GM19324 (cell line): ENCODE measurements around the gene ITSN2.
A peak's percentile ranks its signal among the peaks of the same experiment; 100 is the strongest.

Source experiments
- ATAC-seq: cut with Tn5 transposase; IDR thresholded peaks from one replicate; pipeline ENCODE4 v1.9.1; 2021; ENCODE audit warnings: mild to moderate bottlenecking, moderate library complexity; ENCODE audit not compliant: unreplicated experiment, low FRiP score

ITSN2 gene

GRCh38 chr2:24190503-24190902 lies 169.8 kb downstream of the ITSN2 start:
- ATAC-seq, result no peak

GRCh38 chr2:24189551-24189950 lies 170.8 kb downstream of the ITSN2 start:
- ATAC-seq, result no peak

GRCh38 chr2:24183366-24184069 lies 176.8 kb downstream of the ITSN2 start:
- no peak for ATAC-seq

- ATAC-seq, result no peak
Observed at GRCh38 chr2:24182507-24182906, 177.8 kb downstream of the ITSN2 start.

- no peak for ATAC-seq
Observed at GRCh38 chr2:24181849-24182248, 178.5 kb downstream of the ITSN2 start.

GRCh38 chr2:24179683-24180082 lies 180.7 kb downstream of the ITSN2 start:
- no peak for ATAC-seq

- no peak for ATAC-seq
Observed at GRCh38 chr2:24176326-24176725, 184.0 kb downstream of the ITSN2 start.

- no peak for ATAC-seq
Observed at GRCh38 chr2:24175631-24176187, 184.6 kb downstream of the ITSN2 start.

GRCh38 chr2:24174851-24175277 lies 185.5 kb downstream of the ITSN2 start, which contains the start of gene FAM228A:
Gene FAM228A, plus strand, starts transcription at chr2:24175053. Its CDS starts 428 bp downstream, at chr2:24175481.
- ATAC-seq, result no peak

- ATAC-seq, result no peak
Observed at GRCh38 chr2:24169023-24169422, 191.3 kb downstream of the ITSN2 start.

GRCh38 chr2:24164416-24164973 lies 195.8 kb downstream of the ITSN2 start:
- peak; percentile 74 for ATAC-seq

- ATAC-seq, result no peak
Observed at GRCh38 chr2:24163601-24164000, 196.7 kb downstream of the ITSN2 start.

- no peak for ATAC-seq
Observed at GRCh38 chr2:24163186-24163585, 197.2 kb downstream of the ITSN2 start.

GRCh38 chr2:24162494-24162893 lies 197.8 kb downstream of the ITSN2 start:
- ATAC-seq, result no peak

GRCh38 chr2:24160761-24161160 lies 199.6 kb downstream of the ITSN2 start:
- ATAC-seq, result no peak

GRCh38 chr2:24159708-24160107 lies 200.6 kb downstream of the ITSN2 start:
- no peak for ATAC-seq

GRCh38 chr2:24158131-24158530 lies 202.2 kb downstream of the ITSN2 start:
- no peak for ATAC-seq

GRCh38 chr2:24153478-24153877 lies 206.9 kb downstream of the ITSN2 start:
- ATAC-seq, result no peak
